Peyer's patch (tissue), 4 donors: ENCODE data around the gene SCUBE3.

Experiments
- CTCF ChIP-seq, 6 experiments: fragments of 450-650 bp in 4 of 6; fragments of 200-600 bp in 2 of 6; sonication (generic) in 1 of 6; IDR thresholded peaks; one replicate each; pipeline ENCODE4 v1.5.1; 2017 to 2019; ENCODE audit warnings: antibody characterized with exemption in 6 of 6, mild to moderate bottlenecking in 3 of 6, moderate library complexity in 1 of 6
- POLR2A ChIP-seq, 2 donors: fragments of 450-650 bp; IDR thresholded peaks; one replicate each; pipeline ENCODE4 v1.5.1; 2017; ENCODE audit warnings: antibody characterized with exemption in 2 of 2, mild to moderate bottlenecking in 2 of 2, moderate library complexity in 2 of 2

GRCh38 chr6:35267897-35268296 is 54.1 kb downstream of the SCUBE3 start:
- TF ChIP-seq CTCF (IDR thresholded peaks at IDR 0.05) (no peak), POLR2A (IDR thresholded peaks at IDR 0.05) (no peak)
